Endothelial cell of umbilical vein (primary cell): ENCODE data around the gene P2RY13.

Source experiments
- CTCF ChIP-seq, 2 donors: IDR thresholded peaks; 1 replicate in 1 of 2; 2 replicates in 1 of 2; pipeline ENCODE4 v1.5.1; 2011; ENCODE audit warnings: low read length in 2 of 2, mild to moderate bottlenecking in 2 of 2, moderate library complexity in 2 of 2, control low read depth in 1 of 2, inconsistent platforms in 1 of 2, low read depth in 1 of 2; ENCODE audit not compliant: insufficient read depth in 1 of 2; ENCODE audit errors: extremely low read depth in 1 of 2
- EZH2 ChIP-seq: IDR thresholded peaks from 2 replicates; pipeline ENCODE4 v1.6.1; 2012; ENCODE audit warnings: borderline replicate concordance, low read depth, mild to moderate bottlenecking, moderate library complexity, low read length, inconsistent platforms; ENCODE audit not compliant: severe bottlenecking
- FOS ChIP-seq: IDR thresholded peaks from 2 replicates; pipeline ENCODE4 v1.6.1; 2011; ENCODE audit warnings: mild to moderate bottlenecking, low read length, moderate library complexity, borderline replicate concordance; ENCODE audit not compliant: insufficient read depth
- GATA2 ChIP-seq: IDR thresholded peaks from 2 replicates; pipeline ENCODE4 v1.7.0; 2011; ENCODE audit warnings: low read depth, mild to moderate bottlenecking, moderate library complexity, mixed read lengths, low read length; ENCODE audit not compliant: insufficient read length, insufficient read depth
- JUN ChIP-seq: IDR thresholded peaks from 2 replicates; pipeline ENCODE4 v1.6.1; 2011; ENCODE audit warnings: borderline replicate concordance, low read depth; ENCODE audit not compliant: insufficient read length, insufficient read depth
- MAX ChIP-seq: IDR thresholded peaks from 2 replicates; pipeline ENCODE4 v1.6.1; 2011; ENCODE audit not compliant: insufficient read depth, insufficient read length
- POLR2A ChIP-seq: IDR thresholded peaks from 2 replicates; pipeline ENCODE4 v1.6.1; 2012; ENCODE audit warnings: low read depth, mild to moderate bottlenecking, control low read depth, low read length
- POLR2AphosphoS5 ChIP-seq: IDR thresholded peaks from 2 replicates; pipeline ENCODE4 v1.6.1; 2012; ENCODE audit warnings: low read depth, mild to moderate bottlenecking, control low read depth, low read length, moderate library complexity; ENCODE audit not compliant: insufficient read depth

GRCh38 chr3:151351219-151351618, 21.9 kb upstream of the P2RY13 start:
- no peak for TF ChIP-seq CTCF (IDR thresholded peaks at IDR 0.05; ENCODE audit: extremely low read depth in 1 of 2, insufficient read depth in 1 of 2, low read depth in 1 of 2, low read length in 2 of 2)
- no peak for TF ChIP-seq POLR2AphosphoS5
- TF ChIP-seq MAX = no peak
- TF ChIP-seq POLR2A = no peak
- TF ChIP-seq JUN = no peak
- TF ChIP-seq EZH2 = no peak
- TF ChIP-seq FOS = no peak
- no peak for TF ChIP-seq GATA2
